Parathyroid adenoma (tissue), 2 donors: Measurements from ENCODE around the gene FAM240A.
"Not testable (repeated sequence)": the region's sequence is repeated elsewhere in the genome, so short reads cannot be mapped to it uniquely, and the experiment has no call there.

Source experiments
- H2AFZ ChIP-seq: fragments of 300-600 bp; sonication (generic); one replicate; pipeline ENCODE4 v1.7.0; 2017; ENCODE audit warnings: antibody characterized with exemption, mild to moderate bottlenecking
- H3K27ac ChIP-seq: fragments of 300-600 bp; sonication (generic); one replicate; pipeline ENCODE4 v1.7.0; 2017
- H3K27me3 ChIP-seq: fragments of 300-600 bp; sonication (generic); one replicate; pipeline ENCODE4 v1.7.0; 2017; ENCODE audit warnings: low read length; ENCODE audit not compliant: control insufficient read depth, insufficient read depth
- H3K36me3 ChIP-seq: fragments of 300-600 bp; sonication (generic); one replicate; pipeline ENCODE4 v1.7.0; 2017; ENCODE audit warnings: low read length; ENCODE audit not compliant: control insufficient read depth, insufficient read depth
- H3K4me1 ChIP-seq: fragments of 300-600 bp; sonication (generic); one replicate; pipeline ENCODE4 v1.7.0; 2017; ENCODE audit warnings: control low read depth
- H3K4me2 ChIP-seq: fragments of 300-600 bp; sonication (generic); one replicate; pipeline ENCODE4 v1.7.0; 2017; ENCODE audit warnings: low read length
- H3K4me3 ChIP-seq: fragments of 300-600 bp; sonication (generic); one replicate; pipeline ENCODE4 v1.7.0; 2017; ENCODE audit warnings: low read depth, low read length
- H3K79me2 ChIP-seq: fragments of 300-600 bp; sonication (generic); one replicate; pipeline ENCODE4 v1.7.0; 2017; ENCODE audit warnings: control low read depth
- H3K9ac ChIP-seq: fragments of 300-600 bp; sonication (generic); one replicate; pipeline ENCODE4 v1.7.0; 2017; ENCODE audit warnings: mild to moderate bottlenecking
- H3K9me3 ChIP-seq: fragments of 300-600 bp; sonication (generic); one replicate; pipeline ENCODE4 v1.7.0; 2017; ENCODE audit warnings: low read length; ENCODE audit not compliant: control insufficient read depth
- CTCF ChIP-seq: fragments of 300-600 bp; sonication (generic); IDR thresholded peaks from one replicate; pipeline ENCODE4 v1.7.0; 2017; ENCODE audit warnings: antibody characterized with exemption, mild to moderate bottlenecking
- donor health status: primary hyperparathyroidism.

The FAM240A gene

GRCh38 chr3:46574881-46575576 is 37.3 kb upstream of the FAM240A start:
- Histone ChIP-seq H3K27me3 (no peaks in the 10 kb centered on the region), H3K79me2 (no peaks in the 10 kb centered on the region), H3K36me3 (no peaks in the 10 kb centered on the region), H3K9me3 (no peaks in the 10 kb centered on the region), H2AFZ (no peak overlapping the region), H3K9ac (no peak overlapping the region), H3K4me3 (no peak overlapping the region), H3K4me1 (no peaks in the 10 kb centered on the region), H3K4me2 (no peak overlapping the region), H3K27ac (no peak overlapping the region)
- no peak for TF ChIP-seq CTCF

- no peak overlapping the region for H2AFZ ChIP-seq
- no peak for TF ChIP-seq CTCF
Observed at GRCh38 chr3:46575577-46576222, 36.6 kb upstream of the FAM240A start.

GRCh38 chr3:46576386-46576785 is 35.9 kb upstream of the FAM240A start:
- Histone ChIP-seq H3K36me3 (no peaks in the 10 kb centered on the region), H3K9ac (no peak overlapping the region), H3K79me2 (no peaks in the 10 kb centered on the region), H3K27me3 (no peaks in the 10 kb centered on the region), H3K4me2 (no peak overlapping the region), H3K4me3 (no peak overlapping the region), H2AFZ (no peak overlapping the region), H3K27ac (no peak overlapping the region), H3K4me1 (no peaks in the 10 kb centered on the region), H3K9me3 (no peaks in the 10 kb centered on the region)
- no peak for TF ChIP-seq CTCF

More at GRCh38 chr3:46575577-46576222, 36.6 kb upstream of the FAM240A start:
- Histone ChIP-seq H3K36me3 (no peaks in the 10 kb centered on the region), H3K9me3 (no peaks in the 10 kb centered on the region), H3K79me2 (no peaks in the 10 kb centered on the region), H3K4me1 (no peaks in the 10 kb centered on the region), H3K27me3 (no peaks in the 10 kb centered on the region), H3K4me3 (no peak overlapping the region), H3K4me2 (no peak overlapping the region), H3K9ac (no peak overlapping the region), H3K27ac (no peak overlapping the region)

- Histone ChIP-seq H3K4me2 (no peak overlapping the region), H3K4me3 (no peak overlapping the region), H2AFZ (no peak overlapping the region), H3K4me1 (no peaks in the 10 kb centered on the region), H3K27me3 (no peaks in the 10 kb centered on the region), H3K36me3 (no peaks in the 10 kb centered on the region), H3K27ac (no peak overlapping the region), H3K9ac (no peak overlapping the region), H3K79me2 (no peaks in the 10 kb centered on the region), H3K9me3 (no peaks in the 10 kb centered on the region)
- no peak for TF ChIP-seq CTCF
Observed at GRCh38 chr3:46576879-46577278, 35.4 kb upstream of the FAM240A start.

- H3K4me3 ChIP-seq, H3K4me2 ChIP-seq, H3K79me2 ChIP-seq, H3K4me1 ChIP-seq, H3K27ac ChIP-seq, H2AFZ ChIP-seq, H3K9me3 ChIP-seq, H3K9ac ChIP-seq, H3K27me3 ChIP-seq, H3K36me3 ChIP-seq: not testable (repeated sequence)
Observed at GRCh38 chr3:46577580-46578249, 34.6 kb upstream of the FAM240A start.
